Mammary epithelial cell (primary cell): ENCODE results near the gene SMARCD1.

Experiments
- EZH2 ChIP-seq: IDR thresholded peaks from 2 replicates; pipeline ENCODE4 v1.6.1; 2012; ENCODE audit warnings: low read length, inconsistent platforms, borderline replicate concordance
- TF ChIP-seq, protein P1 (sequence below), 2 donors: IDR thresholded peaks in 1 of 2; conservative IDR thresholded peaks in 1 of 2; 2 replicates each; pipeline ENCODE4 v1.5.1; 2011 to 2012; ENCODE audit warnings: inconsistent platforms in 2 of 2, low read length in 2 of 2, mild to moderate bottlenecking in 2 of 2, control low read depth in 1 of 2, low read depth in 1 of 2; ENCODE audit not compliant: insufficient read depth in 1 of 2; ENCODE audit errors: extremely low read depth in 1 of 2

DNA sequence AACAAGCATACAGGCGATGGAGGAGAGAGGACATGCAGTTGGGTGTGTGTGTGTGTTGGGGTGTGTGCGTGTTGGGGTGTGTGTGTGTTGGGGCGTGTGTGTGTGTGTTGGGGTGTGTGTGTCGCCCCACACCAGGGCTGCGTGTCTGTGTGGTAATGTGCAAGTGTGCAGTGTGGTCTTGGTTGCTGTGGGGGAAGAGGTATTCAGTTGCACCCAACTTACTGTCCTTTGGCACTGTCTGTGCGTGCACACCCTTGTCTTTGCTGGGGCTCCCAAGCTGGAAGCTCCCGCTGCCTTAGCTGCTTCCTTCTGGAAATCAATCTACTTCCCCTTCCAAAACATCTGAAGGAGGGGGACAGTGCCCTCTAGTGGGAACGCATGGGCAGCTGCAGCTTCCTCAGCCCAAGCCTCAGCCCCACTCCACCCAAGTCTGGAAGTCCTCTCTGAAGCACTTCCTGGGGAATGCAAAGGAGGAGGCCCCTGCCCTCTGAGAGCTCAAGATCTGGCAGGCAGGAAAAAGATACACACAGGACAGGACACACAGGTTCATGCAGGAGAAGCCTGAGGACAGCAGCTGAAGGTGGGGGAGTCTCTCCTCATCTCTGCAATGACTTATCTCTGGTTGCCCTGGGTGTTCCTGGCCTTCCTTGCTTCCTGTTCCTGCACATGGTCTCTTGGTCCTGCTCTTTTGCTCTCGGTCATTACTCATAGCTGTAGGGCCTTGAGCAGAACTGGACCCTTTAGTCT, 14.7 kb upstream of the SMARCD1 start:
- TF ChIP-seq, protein P1, sequence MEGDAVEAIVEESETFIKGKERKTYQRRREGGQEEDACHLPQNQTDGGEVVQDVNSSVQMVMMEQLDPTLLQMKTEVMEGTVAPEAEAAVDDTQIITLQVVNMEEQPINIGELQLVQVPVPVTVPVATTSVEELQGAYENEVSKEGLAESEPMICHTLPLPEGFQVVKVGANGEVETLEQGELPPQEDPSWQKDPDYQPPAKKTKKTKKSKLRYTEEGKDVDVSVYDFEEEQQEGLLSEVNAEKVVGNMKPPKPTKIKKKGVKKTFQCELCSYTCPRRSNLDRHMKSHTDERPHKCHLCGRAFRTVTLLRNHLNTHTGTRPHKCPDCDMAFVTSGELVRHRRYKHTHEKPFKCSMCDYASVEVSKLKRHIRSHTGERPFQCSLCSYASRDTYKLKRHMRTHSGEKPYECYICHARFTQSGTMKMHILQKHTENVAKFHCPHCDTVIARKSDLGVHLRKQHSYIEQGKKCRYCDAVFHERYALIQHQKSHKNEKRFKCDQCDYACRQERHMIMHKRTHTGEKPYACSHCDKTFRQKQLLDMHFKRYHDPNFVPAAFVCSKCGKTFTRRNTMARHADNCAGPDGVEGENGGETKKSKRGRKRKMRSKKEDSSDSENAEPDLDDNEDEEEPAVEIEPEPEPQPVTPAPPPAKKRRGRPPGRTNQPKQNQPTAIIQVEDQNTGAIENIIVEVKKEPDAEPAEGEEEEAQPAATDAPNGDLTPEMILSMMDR (conservative IDR thresholded peaks at IDR 0.05 in 1 of 2, IDR thresholded peaks at IDR 0.05 in 1 of 2; ENCODE audit: extremely low read depth in 1 of 2, insufficient read depth in 1 of 2, low read depth in 1 of 2, low read length in 2 of 2), result peak; percentile 94 to 98
- TF ChIP-seq EZH2, result no peak
